Activated naive CD8-positive, alpha-beta T cell treated with anti-CD3 and anti-CD28 coated beads, Interleukin-2, amount 10 ng/mL, durations not matched to agents 7 days and 5 days (primary cell): Measurements from ENCODE around the gene PPP1R36. TPM values are rescaled to one million over a fixed set of nuclear protein-coding genes. Genes with fewer than 3 reads are reported as not detected.
"Not testable (repeated sequence)": the region's sequence is repeated elsewhere in the genome, so short reads cannot be mapped to it uniquely, and the experiment has no call there.

Source experiments
- ATAC-seq: fragments of 150-1000 bp; cut with Tn5 transposase; one replicate; pipeline ENCODE4 v1.10.0; 2021; ENCODE audit warnings: low read depth, moderate library complexity
- POLR2A ChIA-PET: fragments of 350-600 bp; sonication (Branson Sonifier 250); formaldehyde crosslinking; loops from one replicate; lab custom pipeline; 2021; ENCODE audit warnings: antibody characterized with exemption; lab: Charles Lee
- DNase-seq: peaks from one replicate; pipeline ENCODE4 v3.0.0; 2021
- H3K27ac Mint-ChIP-seq: one replicate; pipeline ENCODE4 v1.8.0; 2022; ENCODE audit warnings: mild to moderate bottlenecking, mixed read lengths
- H3K27me3 Mint-ChIP-seq: one replicate; pipeline ENCODE4 v1.8.0; 2022; ENCODE audit warnings: mild to moderate bottlenecking, moderate library complexity, mixed read lengths
- H3K36me3 Mint-ChIP-seq: one replicate; pipeline ENCODE4 v1.8.0; 2021; ENCODE audit warnings: mild to moderate bottlenecking, mixed read lengths
- H3K4me1 Mint-ChIP-seq: one replicate; pipeline ENCODE4 v1.8.0; 2021; ENCODE audit warnings: mixed read lengths
- H3K4me3 Mint-ChIP-seq: one replicate; pipeline ENCODE4 v1.8.0; 2022; ENCODE audit warnings: mild to moderate bottlenecking, moderate library complexity, mixed read lengths
- H3K9me3 Mint-ChIP-seq: one replicate; pipeline ENCODE4 v1.8.0; 2021; ENCODE audit warnings: mixed read lengths
- total RNA-seq, 2 experiments: library from RNA; stranded (reverse); gene quantifications; one replicate each; pipeline ENCODE4 v1.2.3, GENCODE V29; 2021

The PPP1R36 gene
- total RNA-seq, 2 experiments from 2014 or later: 0.28 to 0.69 TPM

DNA sequence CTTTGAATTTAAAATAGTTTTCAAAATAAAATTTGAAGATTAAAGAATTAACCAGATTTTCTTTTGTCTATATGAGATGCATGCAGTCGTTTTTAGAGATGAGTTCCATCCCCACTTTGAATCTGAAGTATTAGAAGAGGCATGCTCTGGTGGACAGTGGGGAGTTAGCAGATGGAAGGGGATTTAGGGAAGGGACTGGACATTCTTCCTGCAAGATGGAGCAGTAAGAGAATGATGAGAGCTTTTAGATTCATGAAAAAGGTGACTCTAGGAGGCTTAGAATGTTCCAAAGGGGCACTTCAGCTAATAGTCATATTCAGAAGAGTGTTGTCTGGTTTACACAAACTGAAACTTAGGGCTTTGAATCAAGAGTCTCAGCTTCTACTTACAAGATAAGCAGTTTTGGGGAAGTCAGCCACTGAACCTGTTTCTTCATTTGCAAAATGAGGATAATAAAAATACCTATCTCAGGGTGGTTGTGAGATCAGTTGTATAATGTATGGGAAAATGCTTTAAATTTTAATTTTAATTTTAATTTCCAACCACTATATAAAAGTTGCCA is 41.5 kb upstream of the PPP1R36 start:
- POLR2A ChIA-PET: interaction anchor here (0.5 kb wide), 1 partner anchor 220 kb away, joined by 3 read pairs; no protein-coding TSS in a partner anchor
- no peak for DNase-seq
- Mint-ChIP-seq H3K4me3 (peak overlapping the region; percentile 91), H3K9me3 (no peaks in the 10 kb centered on the region), H3K36me3 (peaks cover 16% of the 10 kb centered on the region), H3K4me1 (peaks cover 46% of the 10 kb centered on the region), H3K27ac (peak overlapping the region; percentile 61), H3K27me3 (no peaks in the 10 kb centered on the region)
- ATAC-seq: no peak

GRCh38 chr14:64509036-64509435 is 40.7 kb upstream of the PPP1R36 start:
- H3K36me3 Mint-ChIP-seq: peaks cover 17% of the 10 kb centered on the region
- peak overlapping the region; percentile 72 for H3K4me3 Mint-ChIP-seq
- ATAC-seq (no peak), DNase-seq (no peak)
- no peaks in the 10 kb centered on the region for H3K9me3 Mint-ChIP-seq
- POLR2A ChIA-PET: no interaction called here
- H3K27ac Mint-ChIP-seq: peak overlapping the region; percentile 11
- peaks cover 50% of the 10 kb centered on the region for H3K4me1 Mint-ChIP-seq
- no peaks in the 10 kb centered on the region for H3K27me3 Mint-ChIP-seq

DNA sequence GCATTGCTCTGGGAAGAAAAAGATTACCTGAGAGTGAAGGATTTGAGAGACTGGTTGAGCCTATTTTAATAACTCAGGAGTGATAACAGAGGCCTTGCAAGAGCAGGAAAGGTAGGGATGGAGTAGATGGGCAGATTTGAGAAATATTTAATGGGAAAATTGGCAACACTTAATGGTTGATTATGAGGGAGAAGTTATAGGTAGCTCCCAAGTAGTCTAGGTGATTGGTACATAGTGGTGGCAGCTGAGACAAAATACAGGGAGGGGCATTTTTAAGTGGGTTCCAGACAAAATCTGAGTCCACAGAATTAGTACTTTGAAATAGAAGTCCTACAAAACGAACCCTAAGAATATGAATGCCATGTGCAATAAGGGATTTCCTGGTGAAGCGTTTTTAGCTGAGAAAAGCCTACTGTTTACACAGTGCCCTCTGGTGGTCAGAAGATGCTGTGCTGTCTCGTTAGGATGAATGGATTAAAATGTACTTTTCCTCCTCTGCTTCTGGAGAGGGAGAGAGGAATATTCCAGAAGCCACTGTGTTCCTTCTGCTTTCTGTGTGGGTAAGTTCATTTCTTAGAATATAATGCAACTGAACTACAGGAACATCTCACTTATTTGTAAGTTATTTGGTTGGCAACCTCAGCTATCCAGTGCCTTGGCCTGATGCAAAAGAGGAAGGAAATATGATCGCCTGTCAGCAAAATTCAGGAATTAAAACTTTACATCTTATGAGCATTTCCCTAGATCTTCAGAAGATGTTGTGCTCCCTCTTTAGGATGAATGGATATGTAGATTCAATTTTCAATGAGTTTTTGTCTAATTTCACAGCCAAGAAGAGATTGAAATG is 38.7 kb upstream of the PPP1R36 start:
- Mint-ChIP-seq H3K9me3 (no peaks in the 10 kb centered on the region), H3K36me3 (peaks cover 11% of the 10 kb centered on the region), H3K4me1 (peaks cover 47% of the 10 kb centered on the region), H3K27me3 (no peaks in the 10 kb centered on the region), H3K4me3 (peak overlapping the region; percentile 72), H3K27ac (peak overlapping the region; percentile 67)
- peak; percentile 34 for DNase-seq
- peak; percentile 55 for ATAC-seq
- POLR2A ChIA-PET: interaction anchor here (0.7 to 1.8 kb wide), 3 partner anchors 9 to 66 kb away, joined by 3 to 14 read pairs (median 3); no protein-coding TSS in a partner anchor

- POLR2A ChIA-PET: interaction anchor here (0.6 kb wide), 1 partner anchor 17 kb away, joined by 3 read pairs; no protein-coding TSS in a partner anchor
- Mint-ChIP-seq H3K27me3 (no peaks in the 10 kb centered on the region), H3K9me3 (no peaks in the 10 kb centered on the region), H3K36me3 (peaks cover 7% of the 10 kb centered on the region), H3K27ac (no peak overlapping the region), H3K4me1 (peaks cover 41% of the 10 kb centered on the region), H3K4me3 (no peak overlapping the region)
- ATAC-seq (no peak), DNase-seq (no peak)
Measured at GRCh38 chr14:64513271-64513670, 36.5 kb upstream of the PPP1R36 start.

GRCh38 chr14:64515053-64515452 is 34.7 kb upstream of the PPP1R36 start:
- peaks cover 26% of the 10 kb centered on the region for H3K4me1 Mint-ChIP-seq
- no peaks in the 10 kb centered on the region for H3K9me3 Mint-ChIP-seq
- ATAC-seq (no peak), DNase-seq (no peak)
- no peak overlapping the region for H3K27ac Mint-ChIP-seq
- POLR2A ChIA-PET: interaction anchor here (0.7 to 1.2 kb wide), 2 partner anchors 11 to 46 kb away, joined by 5 read pairs; no protein-coding TSS in a partner anchor
- H3K4me3 Mint-ChIP-seq: no peak overlapping the region
- no peaks in the 10 kb centered on the region for H3K27me3 Mint-ChIP-seq
- H3K36me3 Mint-ChIP-seq: peaks cover 7% of the 10 kb centered on the region

DNA sequence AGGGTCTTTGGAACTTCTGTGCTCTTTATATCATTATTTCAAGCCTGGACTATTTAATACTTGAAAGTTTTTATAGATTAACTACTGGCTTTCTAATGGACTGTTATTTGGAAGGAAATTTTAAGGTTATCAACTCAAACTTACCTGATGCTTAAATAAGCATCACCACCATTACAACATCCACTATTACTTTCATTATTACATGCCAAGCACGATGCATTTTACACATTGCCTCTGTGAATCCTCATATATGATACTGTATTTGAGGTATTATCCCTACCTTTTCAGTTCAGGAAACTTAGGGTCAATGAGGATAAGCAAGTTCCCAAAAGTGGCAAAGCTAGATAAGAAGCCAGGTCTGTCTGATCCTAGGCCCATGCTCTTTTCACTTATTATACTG is 32.8 kb upstream of the PPP1R36 start:
- Mint-ChIP-seq H3K27ac (no peak overlapping the region), H3K9me3 (no peaks in the 10 kb centered on the region), H3K4me3 (no peak overlapping the region), H3K27me3 (no peaks in the 10 kb centered on the region), H3K36me3 (peaks cover 10% of the 10 kb centered on the region), H3K4me1 (peaks cover 13% of the 10 kb centered on the region)
- ATAC-seq: no peak
- no peak for DNase-seq
- POLR2A ChIA-PET: no interaction called here

DNA sequence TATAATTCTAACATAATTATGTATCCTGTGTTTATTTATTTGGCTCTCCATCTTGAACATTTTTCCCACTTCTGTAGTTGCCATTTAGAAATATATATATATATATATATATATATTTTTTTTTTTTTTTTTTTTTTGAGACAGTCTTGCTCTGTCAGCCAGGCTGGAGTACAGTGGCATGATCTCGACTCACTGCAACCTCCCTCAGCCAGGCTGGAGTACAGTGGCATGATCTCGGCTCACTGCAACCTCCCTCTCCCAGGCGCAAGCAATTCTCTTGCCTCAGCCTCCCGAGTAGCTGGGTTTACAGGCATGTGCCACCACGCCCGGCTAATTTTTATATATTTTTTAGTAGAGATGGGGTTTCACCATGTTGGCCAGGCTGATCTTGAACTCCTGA is 32.1 kb upstream of the PPP1R36 start:
- peaks cover 13% of the 10 kb centered on the region for H3K4me1 Mint-ChIP-seq

GRCh38 chr14:64518229-64518628 is 31.5 kb upstream of the PPP1R36 start:
- H3K4me3 Mint-ChIP-seq: no peak overlapping the region
- no peaks in the 10 kb centered on the region for H3K9me3 Mint-ChIP-seq
- H3K27me3 Mint-ChIP-seq: no peaks in the 10 kb centered on the region
- peaks cover 9% of the 10 kb centered on the region for H3K36me3 Mint-ChIP-seq
- DNase-seq (no peak), ATAC-seq (no peak)
- POLR2A ChIA-PET: no interaction called here
- no peak overlapping the region for H3K27ac Mint-ChIP-seq
- peaks cover 13% of the 10 kb centered on the region for H3K4me1 Mint-ChIP-seq

More for the DNA sequence above, 32.1 kb upstream of the PPP1R36 start:
- ATAC-seq, H3K36me3 Mint-ChIP-seq, POLR2A ChIA-PET, H3K27me3 Mint-ChIP-seq, H3K9me3 Mint-ChIP-seq, H3K4me3 Mint-ChIP-seq, DNase-seq, H3K27ac Mint-ChIP-seq: not testable (repeated sequence)

DNA sequence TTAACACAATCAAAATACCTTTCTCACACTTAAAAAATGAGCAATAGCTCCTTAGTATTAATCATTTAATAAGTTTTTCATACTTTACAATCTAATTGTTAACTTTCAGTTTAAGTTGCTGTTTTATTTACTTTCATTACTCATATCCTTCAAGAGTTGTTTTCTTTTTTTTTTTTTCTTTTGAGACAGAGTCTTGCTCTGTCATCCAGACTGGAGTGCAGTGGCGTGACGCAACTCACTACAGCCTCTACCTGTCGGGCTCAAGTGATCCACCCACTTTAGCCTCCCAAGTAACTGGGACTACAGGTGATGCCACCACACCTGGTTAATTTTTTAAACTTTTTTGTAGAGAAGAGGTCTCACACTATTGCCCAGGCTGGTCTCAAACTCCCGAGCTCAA is 29.1 kb upstream of the PPP1R36 start:
- Mint-ChIP-seq H3K4me1 (peaks cover 9% of the 10 kb centered on the region), H3K9me3 (no peaks in the 10 kb centered on the region), H3K4me3 (no peak overlapping the region), H3K27me3 (no peaks in the 10 kb centered on the region), H3K36me3 (peaks cover 9% of the 10 kb centered on the region), H3K27ac (no peak overlapping the region)
- ATAC-seq (no peak), DNase-seq (no peak)
- POLR2A ChIA-PET: interaction anchor here (0.7 kb wide), 1 partner anchor 538 kb away, joined by 4 read pairs; no protein-coding TSS in a partner anchor

- Mint-ChIP-seq H3K4me3 (no peak overlapping the region), H3K9me3 (peaks cover 1% of the 10 kb centered on the region), H3K4me1 (peaks cover 7% of the 10 kb centered on the region), H3K27ac (no peak overlapping the region), H3K27me3 (no peaks in the 10 kb centered on the region), H3K36me3 (peaks cover 17% of the 10 kb centered on the region)
- DNase-seq (no peak), ATAC-seq (no peak)
- POLR2A ChIA-PET: no interaction called here
Measured at GRCh38 chr14:64522591-64523355, 27.0 kb upstream of the PPP1R36 start.

GRCh38 chr14:64525354-64525753 is 24.4 kb upstream of the PPP1R36 start:
- Mint-ChIP-seq H3K4me1 (peaks cover 7% of the 10 kb centered on the region), H3K27me3 (no peaks in the 10 kb centered on the region), H3K36me3 (peaks cover 17% of the 10 kb centered on the region), H3K9me3 (peaks cover 1% of the 10 kb centered on the region), H3K27ac (no peak overlapping the region), H3K4me3 (no peak overlapping the region)
- DNase-seq (no peak), ATAC-seq (no peak)
- POLR2A ChIA-PET: interaction anchor here (1.1 to 1.3 kb wide), 2 partner anchors 10 to 15 kb away, joined by 3 to 5 read pairs; partner anchors contain the start of gene HSPA2

DNA sequence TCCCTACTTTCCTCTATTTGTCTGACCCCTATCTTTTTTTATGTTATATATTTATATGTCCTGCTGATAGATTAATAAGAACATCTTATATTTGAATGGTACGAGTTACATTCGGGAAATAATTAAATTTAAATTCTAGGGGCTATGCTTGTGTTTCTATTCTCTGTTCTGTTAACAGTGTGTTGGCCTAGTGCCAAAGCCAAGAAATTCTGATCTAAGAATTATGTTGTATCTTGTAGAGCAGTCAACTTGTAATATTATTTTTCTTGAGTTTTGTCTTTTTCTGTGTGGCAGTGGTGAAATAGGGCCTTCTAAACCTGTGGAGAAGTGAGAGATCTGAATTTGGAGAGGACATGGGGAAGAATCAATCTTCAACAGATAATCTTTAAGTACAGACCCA is 18.2 kb upstream of the PPP1R36 start:
- DNase-seq (no peak), ATAC-seq (no peak)
- H3K36me3 Mint-ChIP-seq: peaks cover 4% of the 10 kb centered on the region
- H3K4me3 Mint-ChIP-seq: no peak overlapping the region
- H3K27ac Mint-ChIP-seq: no peak overlapping the region
- H3K27me3 Mint-ChIP-seq: peaks cover 2% of the 10 kb centered on the region
- POLR2A ChIA-PET: no interaction called here
- H3K9me3 Mint-ChIP-seq: no peaks in the 10 kb centered on the region
- peaks cover 1% of the 10 kb centered on the region for H3K4me1 Mint-ChIP-seq
